ENCODE results near the gene HSPB6.
"Not testable (repeated sequence)": the region's sequence is repeated elsewhere in the genome, so short reads cannot be mapped to it uniquely, and the experiment has no call there.

The HSPB6 gene

GRCh38 chr19:35731779-35732405 is 24.9 kb downstream of the HSPB6 start:
- no peak for DNase-seq (ENCODE audit: low read depth)

- DNase-seq (ENCODE audit: low read depth), result no peak
Measured at GRCh38 chr19:35731353-35731752, 25.5 kb downstream of the HSPB6 start.

GRCh38 chr19:35730326-35730725 is 26.5 kb downstream of the HSPB6 start:
- DNase-seq (ENCODE audit: low read depth), result no peak

- DNase-seq (ENCODE audit: low read depth), result no peak
Measured at GRCh38 chr19:35729763-35730162, 27.1 kb downstream of the HSPB6 start.

GRCh38 chr19:35729021-35729420 is 27.8 kb downstream of the HSPB6 start:
- DNase-seq (ENCODE audit: low read depth), result no peak

- DNase-seq (ENCODE audit: low read depth), result no peak
Measured at GRCh38 chr19:35727956-35728706, 28.7 kb downstream of the HSPB6 start.

GRCh38 chr19:35727053-35727955 is 29.5 kb downstream of the HSPB6 start:
- DNase-seq (ENCODE audit: low read depth), result no peak

- no peak for DNase-seq (ENCODE audit: low read depth)
Measured at GRCh38 chr19:35725216-35725861, 31.5 kb downstream of the HSPB6 start.

- DNase-seq (ENCODE audit: low read depth), result no peak
Measured at GRCh38 chr19:35724560-35724959, 32.3 kb downstream of the HSPB6 start.

GRCh38 chr19:35724132-35724531 is 32.7 kb downstream of the HSPB6 start:
- DNase-seq (ENCODE audit: low read depth), result not testable (repeated sequence)

GRCh38 chr19:35723671-35724070 is 33.2 kb downstream of the HSPB6 start:
- DNase-seq (ENCODE audit: low read depth), result no peak

- no peak for DNase-seq (ENCODE audit: low read depth)
Measured at GRCh38 chr19:35722897-35723296, 33.9 kb downstream of the HSPB6 start.

GRCh38 chr19:35722461-35722860 is 34.4 kb downstream of the HSPB6 start:
- DNase-seq (ENCODE audit: low read depth), result no peak

- DNase-seq (ENCODE audit: low read depth), result no peak
Measured at GRCh38 chr19:35721374-35721773, 35.5 kb downstream of the HSPB6 start.

- DNase-seq (ENCODE audit: low read depth), result no peak
Measured at GRCh38 chr19:35720648-35721047, 36.2 kb downstream of the HSPB6 start.

GRCh38 chr19:35720163-35720524 is 36.7 kb downstream of the HSPB6 start:
- DNase-seq (ENCODE audit: low read depth), result no peak

GRCh38 chr19:35719402-35720162 is 37.2 kb downstream of the HSPB6 start:
- DNase-seq (ENCODE audit: low read depth), result no peak

- DNase-seq (ENCODE audit: low read depth), result no peak
Measured at GRCh38 chr19:35718345-35719041, 38.3 kb downstream of the HSPB6 start.

GRCh38 chr19:35717665-35718344 is 39.0 kb downstream of the HSPB6 start, which contains the start of gene KMT2B:
KMT2B (plus strand) TSS chr19:35718003; CDS start chr19:35718019, 16 bp downstream.
- DNase-seq (ENCODE audit: low read depth), result peak; percentile 97
